GM18505 (cell line): ENCODE measurements around the gene MYO16.
"Not testable (repeated sequence)": the region's sequence is repeated elsewhere in the genome, so short reads cannot be mapped to it uniquely, and the experiment has no call there.

Experiments
- ATAC-seq: cut with Tn5 transposase; IDR thresholded peaks from one replicate; pipeline ENCODE4 v1.9.1; 2021; ENCODE audit not compliant: unreplicated experiment
- POLR2A ChIP-seq: IDR thresholded peaks from 4 replicates; pipeline ENCODE4 v1.6.1; 2011; ENCODE audit warnings: borderline replicate concordance; ENCODE audit not compliant: insufficient read depth, insufficient read length; ENCODE audit errors: extremely low read depth

Gene MYO16

GRCh38 chr13:109088624-109088917, 459.2 kb downstream of the MYO16 start:
- no peak for ATAC-seq
- no peak for TF ChIP-seq POLR2A

DNA sequence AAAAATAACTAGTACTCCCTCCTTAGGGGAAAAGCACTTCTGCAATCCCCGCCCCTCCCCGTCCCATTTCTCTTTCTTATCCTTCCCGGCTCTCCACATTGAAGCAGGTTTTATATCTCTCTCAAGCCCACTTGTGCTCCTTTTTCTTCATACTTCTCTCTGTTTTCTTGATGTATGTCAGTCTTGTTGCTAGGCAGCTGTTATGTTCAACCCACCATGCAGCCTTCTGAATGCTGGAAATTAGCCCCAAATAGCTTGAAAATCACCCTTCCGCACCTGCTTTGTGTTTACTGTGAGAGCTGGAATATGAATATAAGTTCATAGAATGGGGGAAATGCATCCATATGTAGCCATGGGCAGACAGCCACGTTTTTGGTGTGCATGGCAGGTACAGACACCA, 461.4 kb downstream of the MYO16 start:
- ATAC-seq: no peak

GRCh38 chr13:109091249-109091648, 461.8 kb downstream of the MYO16 start:
- no peak for ATAC-seq
- no peak for TF ChIP-seq POLR2A

More for the DNA sequence above, 461.4 kb downstream of the MYO16 start:
- TF ChIP-seq POLR2A: no peak

DNA sequence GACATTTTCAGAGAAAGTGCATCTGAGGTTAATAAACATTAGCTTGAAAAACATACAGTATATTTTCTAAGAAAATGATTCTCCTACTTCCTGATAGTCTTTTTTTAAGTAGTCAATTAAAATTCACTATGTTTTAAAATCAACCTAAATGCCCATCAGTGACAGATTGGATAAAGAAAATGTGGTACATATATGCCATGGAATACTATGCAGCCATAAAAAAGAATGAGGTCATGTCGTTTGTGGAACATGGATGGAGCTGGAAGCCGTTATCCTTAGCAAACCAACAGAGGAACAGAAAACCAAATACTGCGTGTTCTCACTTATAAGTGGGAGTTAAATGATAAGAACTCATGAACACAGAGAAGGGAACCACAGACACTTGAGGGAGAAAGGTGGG, 462.8 kb downstream of the MYO16 start:
- not testable (repeated sequence) for ATAC-seq

DNA sequence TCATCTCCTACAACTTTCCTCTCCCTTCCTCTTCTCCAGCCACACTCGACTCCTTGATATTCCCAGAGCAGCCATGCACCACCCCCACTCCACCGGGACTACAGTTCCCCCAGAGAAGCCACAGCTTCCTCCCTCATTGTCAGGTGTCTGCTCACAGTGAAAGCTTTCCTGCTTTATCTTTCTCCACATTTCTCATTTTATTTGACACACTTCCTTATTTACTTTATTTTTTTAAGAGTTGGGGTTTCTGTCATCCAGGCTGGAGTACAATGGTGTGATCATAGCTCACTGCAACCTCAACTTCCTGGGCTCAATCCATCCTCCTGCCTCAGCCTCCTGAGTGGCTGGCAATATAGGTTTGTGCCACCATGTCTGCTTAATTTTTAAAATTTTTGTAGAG, 464.6 kb downstream of the MYO16 start:
- ATAC-seq: no peak
- no peak for TF ChIP-seq POLR2A

GRCh38 chr13:109095126-109095525, 465.7 kb downstream of the MYO16 start:
- ATAC-seq: no peak

DNA sequence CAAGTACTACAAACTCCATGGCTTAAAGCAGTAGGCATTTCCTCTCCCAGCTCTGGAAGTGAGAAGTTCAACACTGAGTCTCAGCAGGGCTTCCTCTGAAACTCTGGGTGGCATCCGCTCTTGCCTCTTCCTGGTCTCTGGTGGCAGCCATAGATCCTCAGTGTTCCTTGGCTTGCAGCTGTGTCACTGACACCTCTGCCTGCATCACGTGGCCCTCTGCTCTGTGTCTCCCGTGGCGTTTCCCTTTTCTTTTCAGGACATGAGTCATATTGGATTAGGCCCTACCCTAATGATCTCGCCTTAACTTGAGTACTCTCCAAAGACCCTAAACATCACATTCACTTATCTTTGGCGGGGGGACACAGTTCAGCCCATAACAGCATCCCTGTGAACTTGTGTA, 466.7 kb downstream of the MYO16 start:
- no peak for ATAC-seq
- no peak for TF ChIP-seq POLR2A

More at GRCh38 chr13:109095126-109095525, 465.7 kb downstream of the MYO16 start:
- no peak for TF ChIP-seq POLR2A

GRCh38 chr13:109100705-109101304, 471.4 kb downstream of the MYO16 start:
- no peak for ATAC-seq
- TF ChIP-seq POLR2A: no peak

GRCh38 chr13:109101550-109102144, 472.2 kb downstream of the MYO16 start:
- no peak for TF ChIP-seq POLR2A
- no peak for ATAC-seq

GRCh38 chr13:109105899-109106298, 476.5 kb downstream of the MYO16 start:
- TF ChIP-seq POLR2A: no peak
- no peak for ATAC-seq

DNA sequence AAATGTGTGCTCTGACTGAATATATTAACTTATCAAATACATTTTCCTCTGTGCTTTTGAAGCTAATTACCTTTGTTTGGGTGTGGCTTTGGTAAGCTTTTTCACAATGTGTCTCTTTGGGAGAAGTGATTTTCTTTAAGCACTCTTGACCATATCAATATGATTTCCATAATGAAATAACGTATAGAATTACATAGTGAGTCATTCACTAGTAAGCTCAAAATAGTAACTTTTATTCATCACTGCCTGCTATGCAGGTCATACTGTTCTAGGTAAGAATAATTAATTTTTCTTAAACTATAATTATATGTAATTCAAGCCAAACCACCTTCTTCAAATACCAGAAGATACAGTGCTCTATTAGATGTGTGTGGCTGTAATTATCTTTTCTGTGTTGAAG, 480.7 kb downstream of the MYO16 start:
- no peak for ATAC-seq
- no peak for TF ChIP-seq POLR2A

GRCh38 chr13:109111141-109111540, 481.7 kb downstream of the MYO16 start:
- no peak for ATAC-seq
- no peak for TF ChIP-seq POLR2A

- no peak for TF ChIP-seq POLR2A
- peak; percentile 69 for ATAC-seq
Observed at GRCh38 chr13:109113427-109113826, 484.0 kb downstream of the MYO16 start.

- no peak for ATAC-seq
- no peak for TF ChIP-seq POLR2A
Observed at GRCh38 chr13:109114162-109114561, 484.8 kb downstream of the MYO16 start.

DNA sequence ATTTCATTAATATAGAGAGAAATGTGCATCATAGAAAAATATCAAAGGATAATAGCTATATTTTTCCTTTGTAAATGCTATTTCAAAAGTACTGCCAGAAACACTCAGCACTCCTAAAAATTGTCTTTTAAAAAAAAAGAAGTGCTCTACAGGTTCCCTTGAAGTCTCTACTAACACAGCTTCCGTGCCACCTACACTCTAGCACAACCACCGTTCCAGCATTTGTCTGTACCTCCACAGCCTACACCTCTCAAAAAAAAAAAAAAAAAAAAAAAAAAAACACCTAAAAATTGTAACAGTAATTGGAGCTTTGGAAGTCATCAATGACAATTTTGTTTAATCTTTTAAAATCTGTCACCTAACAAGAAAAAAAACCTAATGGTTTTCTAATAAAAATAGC, 485.6 kb downstream of the MYO16 start:
- no peak for TF ChIP-seq POLR2A
- ATAC-seq: no peak
